Subcutaneous abdominal adipose tissue (tissue), 5 donors: Measurements from ENCODE around the gene FAM72D.
"Not testable (repeated sequence)": the region's sequence is repeated elsewhere in the genome, so short reads cannot be mapped to it uniquely, and the experiment has no call there.

Experiments used
- H3K27ac ChIP-seq: one replicate; pipeline ENCODE4 v1.7.0; 2013; ENCODE audit warnings: low read depth, mild to moderate bottlenecking, inconsistent platforms, low read length, moderate library complexity
- H3K27me3 ChIP-seq, 5 donors: one replicate each; pipeline ENCODE4 v1.7.0; 2013; ENCODE audit warnings: low read length in 5 of 5, inconsistent platforms in 1 of 5; ENCODE audit not compliant: control insufficient read depth in 5 of 5, insufficient read depth in 4 of 5
- H3K36me3 ChIP-seq, 5 donors: one replicate each; pipeline ENCODE4 v1.7.0; 2013; ENCODE audit warnings: low read length in 5 of 5; ENCODE audit not compliant: control insufficient read depth in 5 of 5, insufficient read depth in 5 of 5
- H3K4me1 ChIP-seq, 5 donors: one replicate each; pipeline ENCODE4 v1.7.0; 2013; ENCODE audit warnings: low read length in 5 of 5, mild to moderate bottlenecking in 3 of 5, moderate library complexity in 1 of 5; ENCODE audit not compliant: control insufficient read depth in 5 of 5, insufficient read depth in 5 of 5
- H3K4me3 ChIP-seq, 5 donors: one replicate each; pipeline ENCODE4 v1.7.0; 2013; ENCODE audit warnings: low read length in 5 of 5, low read depth in 1 of 5
- H3K9ac ChIP-seq, 5 donors: one replicate each; pipeline ENCODE4 v1.7.0; 2013; ENCODE audit warnings: low read length in 5 of 5, mild to moderate bottlenecking in 4 of 5, moderate library complexity in 3 of 5
- H3K9me3 ChIP-seq, 5 donors: one replicate each; pipeline ENCODE4 v1.7.0; 2013; ENCODE audit warnings: low read length in 5 of 5; ENCODE audit not compliant: control insufficient read depth in 5 of 5
- donor health status: healthy.
- donor health status: healthy.
- donor health status: healthy.
- donor health status: healthy.
- donor health status: healthy.

The FAM72D gene

GRCh38 chr1:145123062-145123395 is 27.3 kb downstream of the FAM72D start:
- not testable (repeated sequence) for H3K27ac ChIP-seq

GRCh38 chr1:145123992-145124641 is 28.3 kb downstream of the FAM72D start:
- not testable (repeated sequence) for H3K4me3 ChIP-seq, H3K27ac ChIP-seq, H3K4me1 ChIP-seq, H3K36me3 ChIP-seq, H3K27me3 ChIP-seq, H3K9ac ChIP-seq, H3K9me3 ChIP-seq

More at GRCh38 chr1:145123062-145123395, 27.3 kb downstream of the FAM72D start:
- H3K36me3 ChIP-seq, H3K9me3 ChIP-seq, H3K4me1 ChIP-seq, H3K4me3 ChIP-seq, H3K9ac ChIP-seq, H3K27me3 ChIP-seq: not testable (repeated sequence)

- H3K27me3 ChIP-seq, H3K9me3 ChIP-seq, H3K27ac ChIP-seq, H3K4me3 ChIP-seq, H3K4me1 ChIP-seq, H3K9ac ChIP-seq, H3K36me3 ChIP-seq: not testable (repeated sequence)
These were observed 29.3 kb downstream of the FAM72D start for GRCh38 chr1:145125112-145125511.

- H3K4me1 ChIP-seq, H3K27me3 ChIP-seq, H3K9me3 ChIP-seq, H3K27ac ChIP-seq, H3K36me3 ChIP-seq, H3K4me3 ChIP-seq, H3K9ac ChIP-seq: not testable (repeated sequence)
These were observed 31.4 kb downstream of the FAM72D start for GRCh38 chr1:145127144-145127543.

GRCh38 chr1:145128697-145129469 is 33.1 kb downstream of the FAM72D start:
- not testable (repeated sequence) for H3K9ac ChIP-seq, H3K4me1 ChIP-seq, H3K9me3 ChIP-seq, H3K27ac ChIP-seq, H3K27me3 ChIP-seq, H3K36me3 ChIP-seq
- H3K4me3 ChIP-seq = peak overlapping the region in 2 of 5 donors; percentile 22 to 27

GRCh38 chr1:145134476-145134875 is 38.7 kb downstream of the FAM72D start:
- not testable (repeated sequence) for H3K4me1 ChIP-seq, H3K9ac ChIP-seq, H3K36me3 ChIP-seq, H3K27me3 ChIP-seq, H3K4me3 ChIP-seq, H3K27ac ChIP-seq, H3K9me3 ChIP-seq

- not testable (repeated sequence) for H3K9me3 ChIP-seq, H3K9ac ChIP-seq, H3K27me3 ChIP-seq, H3K36me3 ChIP-seq, H3K4me1 ChIP-seq, H3K4me3 ChIP-seq, H3K27ac ChIP-seq
These were observed 44.8 kb downstream of the FAM72D start for GRCh38 chr1:145140549-145140948.

GRCh38 chr1:145144264-145144913 is 48.6 kb downstream of the FAM72D start:
- not testable (repeated sequence) for H3K4me3 ChIP-seq, H3K27me3 ChIP-seq, H3K36me3 ChIP-seq, H3K9ac ChIP-seq, H3K27ac ChIP-seq, H3K9me3 ChIP-seq, H3K4me1 ChIP-seq

- not testable (repeated sequence) for H3K27ac ChIP-seq, H3K36me3 ChIP-seq, H3K9me3 ChIP-seq, H3K27me3 ChIP-seq, H3K9ac ChIP-seq, H3K4me3 ChIP-seq, H3K4me1 ChIP-seq
These were observed 50.5 kb downstream of the FAM72D start for GRCh38 chr1:145146308-145146707.

- H3K9me3 ChIP-seq, H3K4me1 ChIP-seq, H3K9ac ChIP-seq, H3K36me3 ChIP-seq, H3K27ac ChIP-seq, H3K27me3 ChIP-seq, H3K4me3 ChIP-seq: not testable (repeated sequence)
These were observed 51.4 kb downstream of the FAM72D start for GRCh38 chr1:145147172-145147571.
